NCI-H345 (cell line): ENCODE data around the gene KCNQ1OT1.

Experiments
- DNase-seq: peaks from one replicate; lab custom pipeline; 2025; lab: John Stamatoyannopoulos, UW

KCNQ1OT1 gene

GRCh38 chr11:2737226-2737590 lies 37.4 kb upstream of the KCNQ1OT1 start:
- DNase-seq = no peak

- DNase-seq = no peak
Measured at GRCh38 chr11:2736577-2737225, 36.9 kb upstream of the KCNQ1OT1 start.

- no peak for DNase-seq
Measured at GRCh38 chr11:2735053-2735589, 35.3 kb upstream of the KCNQ1OT1 start.

GRCh38 chr11:2734181-2735052 lies 34.6 kb upstream of the KCNQ1OT1 start:
- no peak for DNase-seq

GRCh38 chr11:2732940-2733628 lies 33.3 kb upstream of the KCNQ1OT1 start:
- DNase-seq = no peak

GRCh38 chr11:2732261-2732939 lies 32.6 kb upstream of the KCNQ1OT1 start:
- DNase-seq = no peak

GRCh38 chr11:2731130-2732125 lies 31.6 kb upstream of the KCNQ1OT1 start:
- no peak for DNase-seq

GRCh38 chr11:2730272-2731129 lies 30.7 kb upstream of the KCNQ1OT1 start:
- DNase-seq = no peak

GRCh38 chr11:2729841-2730240 lies 30.0 kb upstream of the KCNQ1OT1 start:
- no peak for DNase-seq

- DNase-seq = no peak
Measured at GRCh38 chr11:2728663-2729332, 29.0 kb upstream of the KCNQ1OT1 start.

GRCh38 chr11:2728128-2728662 lies 28.4 kb upstream of the KCNQ1OT1 start:
- DNase-seq = no peak

- no peak for DNase-seq
Measured at GRCh38 chr11:2726964-2727363, 27.2 kb upstream of the KCNQ1OT1 start.

GRCh38 chr11:2725368-2726300 lies 25.8 kb upstream of the KCNQ1OT1 start:
- DNase-seq = no peak

- DNase-seq = no peak
Measured at GRCh38 chr11:2724653-2725367, 25.0 kb upstream of the KCNQ1OT1 start.

- no peak for DNase-seq
Measured at GRCh38 chr11:2724104-2724503, 24.3 kb upstream of the KCNQ1OT1 start.

GRCh38 chr11:2722955-2723354 lies 23.2 kb upstream of the KCNQ1OT1 start:
- no peak for DNase-seq
